Stimulated activated CD8-positive, alpha-beta memory T cell treated with anti-CD3 and anti-CD28 coated beads, Interleukin-12 subunit alpha, Interleukin-12 subunit beta, amount 100 ng/mL, for 24 hours (primary cell): ENCODE measurements around the gene NPC1.

ENCODE experiments used
- DNase-seq: peaks from one replicate; pipeline ENCODE4 v3.0.0-alpha.2; 2020; ENCODE audit errors: extremely low read depth

The NPC1 gene

GRCh38 chr18:23487738-23488570, 98.4 kb downstream of the NPC1 start:
- DNase-seq = no peak

GRCh38 chr18:23485386-23485785, 100.9 kb downstream of the NPC1 start:
- no peak for DNase-seq

- no peak for DNase-seq
These were observed 101.6 kb downstream of the NPC1 start for GRCh38 chr18:23484561-23485182.
